ENCODE measurements around the gene SLC9A7. TPM values are rescaled to one million over a fixed set of nuclear protein-coding genes. Genes with fewer than 3 reads are reported as not detected.
A peak's percentile ranks its signal among the peaks of the same experiment; 100 is the strongest.

Gene SLC9A7
- total RNA-seq, 4 donors from 2014 or later, result 2.8 to 10.7 (median 3.3) TPM

GRCh38 chrX:46554942-46555341 lies 204.0 kb downstream of the SLC9A7 start:
- WGBS, result 44% methylated on average over 2 of the region's 2 CpGs
- intact Hi-C loops (cut with DNase I), result loop anchor here (5.0 kb wide), 1 partner anchor 132 kb away; no protein-coding TSS in a partner anchor

GRCh38 chrX:46553935-46554334 lies 205.0 kb downstream of the SLC9A7 start:
- Histone ChIP-seq H3K9me3 (no peaks in the 10 kb centered on the region), H3K4me1 (no peaks in the 10 kb centered on the region), H3K27ac (replicated peaks in 1 of 4) (no peak overlapping the region), H3K27me3 (no peaks in the 10 kb centered on the region), H3K36me3 (no peaks in the 10 kb centered on the region), H3K4me3 (no peak overlapping the region)
- TF ChIP-seq EP300 (IDR thresholded peaks at IDR 0.05) (no peak), POLR2A (IDR thresholded peaks at IDR 0.05; ENCODE audit: low read depth) (no peak), POLR2AphosphoS5 (IDR thresholded peaks at IDR 0.05) (no peak), CTCF (IDR thresholded peaks at IDR 0.05) (no peak)
- intact Hi-C loops (cut with DNase I), result no loop called here
- no peak for DNase-seq (ENCODE audit: extremely low spot score)
- 89% methylated on average over 5 of the region's 5 CpGs for WGBS

More at GRCh38 chrX:46554942-46555341, 204.0 kb downstream of the SLC9A7 start:
- Histone ChIP-seq H3K36me3 (no peaks in the 10 kb centered on the region), H3K27ac (replicated peaks in 1 of 4) (no peak overlapping the region), H3K27me3 (no peaks in the 10 kb centered on the region), H3K4me3 (no peak overlapping the region), H3K9me3 (no peaks in the 10 kb centered on the region), H3K4me1 (peaks cover 0 to 3% (median 0%) of the 10 kb centered on the region in 4 donors)
- TF ChIP-seq EP300 (IDR thresholded peaks at IDR 0.05), result no peak
- TF ChIP-seq CTCF (IDR thresholded peaks at IDR 0.05), result peak; percentile 9 to 23 (median 19)
- TF ChIP-seq POLR2A (IDR thresholded peaks at IDR 0.05; ENCODE audit: low read depth), result no peak
- no peak for DNase-seq (ENCODE audit: extremely low spot score)

GRCh38 chrX:46551494-46552128 lies 207.3 kb downstream of the SLC9A7 start:
- intact Hi-C loops (cut with DNase I), result no loop called here
- TF ChIP-seq CTCF (IDR thresholded peaks at IDR 0.05), result no peak
- no peak for TF ChIP-seq EP300 (IDR thresholded peaks at IDR 0.05)
- TF ChIP-seq POLR2A (IDR thresholded peaks at IDR 0.05; ENCODE audit: low read depth), result no peak
- no peak for TF ChIP-seq POLR2AphosphoS5 (IDR thresholded peaks at IDR 0.05)

GRCh38 chrX:46549914-46550313 lies 209.0 kb downstream of the SLC9A7 start:
- Histone ChIP-seq H3K36me3 (no peaks in the 10 kb centered on the region), H3K4me1 (peaks cover 0 to 20% (median 15%) of the 10 kb centered on the region in 4 donors), H3K4me3 (no peak overlapping the region), H3K9me3 (no peaks in the 10 kb centered on the region), H3K27ac (replicated peaks in 1 of 4) (no peak overlapping the region), H3K27me3 (no peaks in the 10 kb centered on the region)
- intact Hi-C loops (cut with DNase I), result no loop called here
- 77% methylated on average over 1 of the region's 1 CpG for WGBS
- TF ChIP-seq EP300 (IDR thresholded peaks at IDR 0.05) (no peak), CTCF (IDR thresholded peaks at IDR 0.05) (no peak), POLR2A (IDR thresholded peaks at IDR 0.05; ENCODE audit: low read depth) (no peak), POLR2AphosphoS5 (IDR thresholded peaks at IDR 0.05) (no peak)
- no peak for DNase-seq (ENCODE audit: extremely low spot score)

More at GRCh38 chrX:46551494-46552128, 207.3 kb downstream of the SLC9A7 start:
- H3K27me3 ChIP-seq, result no peaks in the 10 kb centered on the region
- H3K4me3 ChIP-seq, result no peak overlapping the region
- peaks cover 0 to 12% (median 9%) of the 10 kb centered on the region in 4 donors for H3K4me1 ChIP-seq
- H3K9me3 ChIP-seq, result no peaks in the 10 kb centered on the region
- no peak overlapping the region for H3K27ac ChIP-seq (replicated peaks in 1 of 4)
- DNase-seq (ENCODE audit: extremely low spot score), result no peak
- H3K36me3 ChIP-seq, result no peaks in the 10 kb centered on the region
- 58% methylated on average over 8 of the region's 8 CpGs for WGBS

Small RNA genes lying within 50 kb of the gene (small RNA-seq; reads per million reads assigned to genes)
- 0 reads per million in 3 donors for gene RF00017

Other genes starting within 250 kb of the SLC9A7 start
- gene ZNF674, start 213.7 kb downstream of the SLC9A7 start, total RNA-seq, result 1 to 10 TPM; 2.0 to 5.0 (median 2.8) TPM
- gene CHST7, start 185.4 kb downstream of the SLC9A7 start, total RNA-seq, result 10 to 100 TPM; 12.5 to 20.6 (median 17.2) TPM
- gene RP2, start 77.9 kb upstream of the SLC9A7 start, total RNA-seq, result 10 to 100 TPM in 1 of 4 donors, 1 to 10 TPM in 3; 7.2 to 10.6 (median 9.4) TPM
- gene JADE3, start 153.3 kb upstream of the SLC9A7 start, total RNA-seq, result 1 to 10 TPM; 7.8 to 9.6 (median 8.5) TPM